ENCODE measurements around the gene UCK2. TPM values are rescaled to one million over a fixed set of nuclear protein-coding genes. Genes with fewer than 3 reads are reported as not detected.

UCK2 gene
- total RNA-seq, 1 experiment from 2014 or later = 77.9 TPM

GRCh38 chr1:165912638-165913037 lies 85.2 kb downstream of the UCK2 start:
- H3K79me1 ChIP-seq (ENCODE audit: insufficient read depth, low read depth, low read length, poor library complexity, severe bottlenecking) = no peaks in the 10 kb centered on the region
- no peak overlapping the region for H4K91ac ChIP-seq (ENCODE audit: insufficient read length, low read depth, low read length)
- no peak overlapping the region for H3K9ac ChIP-seq (ENCODE audit: extremely low read depth, insufficient read length, low read length)
- H3T11ph ChIP-seq (ENCODE audit: low read length) = no peak overlapping the region
- H3K4me2 ChIP-seq (ENCODE audit: insufficient read depth, insufficient read length, low read length) = no peak overlapping the region
- no peak overlapping the region for H2AFZ ChIP-seq (ENCODE audit: low read length)
- Mint-ChIP-seq H3K9me3 (no peaks in the 10 kb centered on the region), H3K27ac (peak overlapping the region in 2 of 3 experiments; percentile 25 to 85; a peak in 3 of 7 replicates), H3K4me1 (peaks cover 2% of the 10 kb centered on the region in 2 experiments; a peak in 3 of 4 replicates), H3K27me3 (ENCODE audit: low read depth) (no peaks in the 10 kb centered on the region), H3K36me3 (ENCODE audit: insufficient read depth in 1 of 3, low read depth in 3 of 3) (peaks cover 11 to 27% (median 19%) of the 10 kb centered on the region in 3 experiments; a peak in 6 of 7 replicates), H3K4me3 (no peak overlapping the region)
- DNase-seq = no peak
- H4K8ac ChIP-seq (replicated peaks; ENCODE audit: insufficient read length, low read depth, low read length) = no peak overlapping the region
- TF ChIP-seq CTCF (conservative IDR thresholded peaks at IDR 0.05) = no peak
- H2BK12ac ChIP-seq (ENCODE audit: insufficient read length, low read depth, low read length) = no peak overlapping the region
- H2AK5ac ChIP-seq (ENCODE audit: insufficient read length, low read length) = no peak overlapping the region
- no peak overlapping the region for H2BK20ac ChIP-seq (ENCODE audit: low read depth, low read length, poor library complexity, severe bottlenecking)
- H4K20me1 ChIP-seq (ENCODE audit: control insufficient read depth, insufficient read depth, insufficient read length) = no peaks in the 10 kb centered on the region
- no peaks in the 10 kb centered on the region for H3K4me1 ChIP-seq (ENCODE audit: insufficient read depth, low read length)
- H3K27ac ChIP-seq (ENCODE audit: insufficient read length, low read depth, low read length) = no peak overlapping the region
- no peak overlapping the region for H3K23ac ChIP-seq (ENCODE audit: insufficient read length, low read depth, low read length)
- H3K4ac ChIP-seq (ENCODE audit: low read depth, low read length) = no peak overlapping the region
- no peaks in the 10 kb centered on the region for H3K9me3 ChIP-seq (ENCODE audit: control insufficient read depth, low read depth, low read length)
- no peak overlapping the region for H2BK15ac ChIP-seq (ENCODE audit: low read depth, low read length)
- H2BK120ac ChIP-seq (ENCODE audit: low read depth, low read length, poor library complexity, severe bottlenecking) = no peak overlapping the region
- no peaks in the 10 kb centered on the region for H3K27me3 ChIP-seq (ENCODE audit: insufficient read depth, low read length)
- no peak overlapping the region for H4K5ac ChIP-seq (ENCODE audit: insufficient read length, low read depth, low read length)
- WGBS (ENCODE audit: extremely low coverage, insufficient read length, low lambda C conversion rate) = no CpG with 5 or more reads among the region's 6 CpGs
- H3K14ac ChIP-seq (ENCODE audit: insufficient read depth, low read length) = no peak overlapping the region
- no peak overlapping the region for H2BK5ac ChIP-seq (ENCODE audit: insufficient read length, low read length)
- no peak overlapping the region for H3K56ac ChIP-seq (ENCODE audit: insufficient read length, low read depth, low read length)
- no peaks in the 10 kb centered on the region for H3K79me2 ChIP-seq (ENCODE audit: insufficient read depth, low read length)
- H3K18ac ChIP-seq (ENCODE audit: insufficient read length, low read depth, low read length) = no peak overlapping the region
- H3K23me2 ChIP-seq (ENCODE audit: insufficient read length, low read depth, low read length, poor library complexity, severe bottlenecking) = no peaks in the 10 kb centered on the region
